ELF-1 (cell line): ENCODE measurements around the gene ZFP36L2.
"Not testable (repeated sequence)": the region's sequence is repeated elsewhere in the genome, so short reads cannot be mapped to it uniquely, and the experiment has no call there.

ENCODE experiments used
- DNase-seq: peaks from one replicate; pipeline ENCODE4 v3.0.0-alpha.2; 2016; ENCODE audit warnings: low read depth, low spot score

ZFP36L2 gene

GRCh38 chr2:43209204-43209717 is 17.1 kb downstream of the ZFP36L2 start:
- DNase-seq, result no peak

DNA sequence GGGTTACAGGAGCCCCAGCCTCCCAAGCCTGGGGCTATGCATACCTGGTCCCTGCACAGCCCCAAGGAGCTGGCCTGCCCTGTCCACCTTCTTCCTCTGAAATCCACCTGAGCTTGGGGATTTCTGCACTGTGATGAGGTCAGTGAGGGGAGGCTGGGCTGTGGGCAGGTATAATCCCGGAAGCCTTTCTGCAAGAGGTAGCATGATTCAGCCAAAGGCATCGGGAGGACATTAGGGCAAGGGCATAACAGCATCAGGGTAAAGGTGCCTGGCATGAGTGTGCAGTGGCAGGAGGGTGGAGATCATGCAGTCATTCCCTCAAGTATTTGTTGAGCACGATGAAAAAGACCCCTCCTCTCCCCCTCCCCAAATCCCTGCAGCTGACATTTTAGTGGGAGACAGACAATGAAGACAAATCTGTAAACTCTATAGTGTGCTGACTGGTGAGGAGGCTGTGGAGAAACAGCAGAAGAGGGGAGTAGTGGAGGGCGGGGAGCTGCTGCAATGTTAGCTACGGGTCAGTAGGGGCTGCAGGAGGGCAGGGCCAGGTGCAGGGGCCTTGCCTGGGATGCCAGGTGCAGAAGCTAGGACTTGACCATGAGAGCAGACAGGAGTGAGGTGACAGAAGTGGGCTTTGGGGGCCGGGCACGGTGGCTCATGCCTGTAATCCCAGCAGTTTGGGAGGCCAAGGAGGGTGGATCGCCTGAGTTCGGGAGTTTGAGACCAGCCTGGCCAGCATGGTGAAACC is 18.7 kb downstream of the ZFP36L2 start:
- no peak for DNase-seq

- DNase-seq, result no peak
Observed at GRCh38 chr2:43206602-43207001, 19.8 kb downstream of the ZFP36L2 start.

GRCh38 chr2:43203373-43203772 is 23.0 kb downstream of the ZFP36L2 start:
- no peak for DNase-seq

DNA sequence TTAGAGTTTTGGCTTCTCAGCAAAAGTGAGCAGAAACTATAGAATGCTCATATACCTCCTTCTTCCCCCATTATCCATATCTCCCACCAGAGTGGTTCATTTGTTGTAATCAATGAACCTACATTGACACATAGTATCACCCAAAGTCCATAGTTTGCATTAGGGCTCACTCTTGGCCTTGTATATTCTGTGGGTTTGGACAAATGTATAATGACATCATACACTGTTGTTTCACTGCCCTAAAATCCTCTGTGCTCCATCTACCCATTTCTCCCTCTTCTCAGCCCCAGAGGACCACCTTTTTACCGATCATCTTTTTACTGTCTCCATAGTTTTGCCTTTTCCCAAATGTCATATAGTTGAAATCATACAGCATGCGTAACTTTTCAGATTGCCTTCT is 24.1 kb downstream of the ZFP36L2 start:
- DNase-seq, result no peak

DNA sequence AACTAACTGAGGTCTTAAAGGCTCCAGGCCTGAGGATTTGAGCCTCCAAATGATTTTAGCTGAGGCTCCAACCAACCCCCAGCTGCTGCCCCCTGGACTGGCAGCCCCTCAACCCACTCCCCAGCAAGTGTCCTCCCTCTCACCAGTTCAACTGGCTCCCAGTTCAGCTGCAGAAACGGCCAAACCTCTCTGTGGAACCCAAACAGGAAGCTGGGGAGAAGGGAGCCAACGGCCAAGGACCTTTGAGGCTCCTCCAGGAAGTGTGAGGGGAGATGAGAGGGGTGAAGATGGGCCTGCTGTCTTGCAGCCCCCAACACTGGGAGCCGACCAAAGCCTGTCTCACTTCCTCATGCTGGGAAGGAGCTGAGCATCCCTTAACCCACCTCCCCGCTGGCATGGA is 24.9 kb downstream of the ZFP36L2 start:
- no peak for DNase-seq

- no peak for DNase-seq
Observed at GRCh38 chr2:43201016-43201415, 25.4 kb downstream of the ZFP36L2 start.

GRCh38 chr2:43199492-43200488 is 26.6 kb downstream of the ZFP36L2 start:
- DNase-seq, result peak; percentile 83

- no peak for DNase-seq
Observed at GRCh38 chr2:43198263-43198662, 28.1 kb downstream of the ZFP36L2 start.

DNA sequence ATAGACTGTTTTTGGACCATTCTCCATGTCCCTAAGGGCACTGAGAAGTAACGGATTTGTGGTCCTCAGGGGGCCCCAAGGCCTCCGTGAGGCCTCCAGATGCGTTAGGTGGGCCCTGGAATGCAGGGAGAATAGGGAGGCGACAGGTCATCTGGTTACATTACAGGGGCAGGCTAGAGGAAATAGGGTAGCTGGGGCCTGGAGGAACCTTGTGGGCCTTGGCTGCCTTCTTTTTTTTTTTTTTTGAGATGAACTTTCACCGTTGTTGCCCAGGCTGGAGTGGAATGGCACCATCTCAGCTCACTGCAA is 28.9 kb downstream of the ZFP36L2 start:
- no peak for DNase-seq

DNA sequence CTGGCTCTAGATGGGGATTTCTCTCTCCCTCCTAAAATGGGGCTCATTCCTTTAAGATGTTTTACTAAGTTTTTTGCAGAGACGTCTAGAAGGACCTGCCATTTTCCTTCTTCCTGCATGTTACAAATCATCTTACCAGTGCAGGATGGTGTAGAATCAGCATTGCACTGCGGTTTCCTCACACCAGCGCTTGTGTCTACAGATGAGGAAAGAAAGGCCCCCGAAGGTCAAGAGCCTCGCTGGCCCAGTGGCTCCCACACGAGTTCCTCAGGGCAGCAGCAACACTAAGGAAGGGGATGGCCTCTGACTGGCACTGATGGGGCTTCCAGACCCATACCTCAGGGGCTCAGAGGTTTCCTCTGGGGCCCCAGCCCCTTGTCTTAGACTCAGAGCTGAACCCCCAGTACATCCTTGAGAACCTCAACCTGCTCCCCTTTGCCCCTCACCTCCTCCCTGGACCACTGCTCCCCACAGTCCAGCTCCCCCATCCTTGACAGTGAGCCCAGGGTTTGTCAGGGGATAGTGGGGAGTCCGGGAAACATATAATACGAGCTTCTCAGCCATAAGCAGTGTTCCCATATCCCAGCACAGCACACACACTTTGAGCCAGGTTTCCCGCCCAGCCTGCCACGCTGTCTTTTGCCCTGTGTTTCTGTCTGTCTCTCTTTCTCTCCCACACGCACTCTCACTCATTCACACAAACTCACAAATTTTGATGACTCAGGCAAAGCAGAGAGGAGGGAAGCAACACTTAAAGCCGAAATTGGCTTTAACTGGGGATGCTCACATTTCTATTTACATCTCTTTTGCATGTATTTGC is 29.4 kb downstream of the ZFP36L2 start:
- DNase-seq, result no peak

GRCh38 chr2:43194121-43194869 is 32.1 kb downstream of the ZFP36L2 start:
- DNase-seq, result no peak

DNA sequence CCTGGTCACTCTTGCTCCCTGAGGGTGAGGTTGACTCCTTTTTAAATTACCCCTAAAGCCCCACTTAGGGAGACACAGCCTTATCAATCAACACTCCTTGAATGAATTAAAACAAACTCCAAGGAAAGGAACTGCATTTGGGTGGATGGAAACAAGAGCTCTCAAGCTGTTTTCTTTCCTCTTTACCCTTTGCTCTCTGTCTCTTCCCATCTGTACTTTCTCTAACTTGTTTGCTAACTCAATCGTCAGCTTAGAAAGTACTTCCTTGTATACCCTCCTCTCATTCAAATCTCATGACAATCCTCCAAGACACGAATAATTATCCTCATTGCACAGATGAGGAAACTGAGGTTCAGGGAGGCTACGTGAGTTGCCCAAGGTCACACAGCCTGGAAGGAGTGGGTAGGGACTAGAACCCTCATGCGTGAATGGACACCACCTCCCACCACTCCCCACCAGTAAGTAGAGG is 32.7 kb downstream of the ZFP36L2 start:
- no peak for DNase-seq

DNA sequence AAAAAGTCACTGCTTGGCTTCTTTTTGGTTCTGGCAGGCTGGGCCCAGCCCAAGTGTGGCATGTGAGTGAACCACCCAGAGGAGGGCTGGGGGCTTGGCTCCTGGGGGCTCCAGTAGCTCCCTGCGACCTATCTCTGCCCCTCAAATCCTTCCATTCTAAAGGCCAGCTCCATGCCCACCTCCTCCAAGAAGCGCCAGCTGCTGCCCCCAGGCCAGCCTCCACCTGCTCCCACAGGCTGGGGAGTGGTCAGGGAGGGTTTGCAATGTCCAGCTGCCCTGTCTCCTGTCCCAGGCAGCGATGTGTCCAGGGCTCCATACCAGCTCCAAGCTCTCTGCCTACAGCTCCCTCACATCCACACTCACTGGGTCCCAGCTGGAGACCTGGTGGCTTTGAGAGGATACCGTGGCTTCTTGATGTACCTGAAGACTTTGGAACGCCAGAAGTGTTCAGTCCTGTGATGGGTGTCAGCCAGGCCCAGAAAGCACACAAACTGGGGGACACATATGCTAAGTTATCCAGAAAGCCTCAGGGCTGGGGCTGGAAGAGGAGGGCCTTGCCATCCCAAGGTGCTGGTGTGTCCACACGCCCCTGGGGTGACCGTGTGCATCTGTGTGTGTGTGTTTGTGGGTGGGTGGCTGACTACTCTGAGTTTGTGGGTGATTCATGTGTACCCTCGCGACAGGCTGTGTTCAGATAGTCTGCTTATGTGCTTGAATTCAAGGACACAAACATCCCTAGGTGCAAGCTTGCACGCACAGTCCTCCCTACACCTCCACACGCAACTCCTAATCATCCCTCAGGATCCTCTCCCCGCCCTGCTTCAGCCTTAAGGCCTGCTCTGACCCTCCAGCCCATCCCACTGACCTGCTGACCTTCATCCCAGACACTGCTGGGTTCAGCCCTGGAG is 33.4 kb downstream of the ZFP36L2 start:
- DNase-seq, result no peak

- DNase-seq, result peak; percentile 77
Observed at GRCh38 chr2:43191947-43192516, 34.4 kb downstream of the ZFP36L2 start.

DNA sequence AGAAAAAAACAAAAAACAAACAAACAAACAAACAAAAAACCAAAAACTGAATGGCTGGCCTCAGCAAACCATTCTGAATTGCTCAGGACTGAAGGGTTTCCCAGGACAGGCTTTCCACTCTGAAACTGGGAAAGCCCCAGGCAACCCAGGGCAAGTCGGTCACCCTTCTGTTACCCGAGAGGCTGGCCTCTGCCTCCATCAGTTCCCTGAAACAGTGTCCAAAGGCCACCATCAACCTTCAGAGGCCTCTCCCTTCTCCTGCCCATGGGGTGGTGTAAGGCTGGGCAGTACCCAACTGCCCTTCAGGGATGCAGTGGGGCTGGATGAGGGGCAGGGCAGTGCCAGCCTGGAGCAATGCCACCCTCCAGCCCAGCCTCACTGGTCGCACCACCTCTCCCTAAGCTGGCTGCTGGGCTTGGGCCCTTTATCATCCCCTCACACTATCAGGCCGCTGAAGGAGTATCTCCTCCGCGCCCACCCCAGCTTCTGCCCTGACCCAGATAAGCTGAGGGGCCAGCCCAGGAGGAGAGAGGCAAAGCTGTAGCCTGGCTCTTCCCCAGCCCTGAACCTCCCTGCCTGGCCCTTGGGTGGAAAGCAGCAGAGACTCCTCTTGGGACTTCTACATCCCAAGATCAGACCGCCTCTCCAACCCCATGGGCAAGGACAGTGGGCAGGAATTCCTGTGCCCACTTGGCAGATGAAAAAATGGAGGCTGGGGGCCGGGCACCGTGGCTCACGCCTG is 35.9 kb downstream of the ZFP36L2 start:
- DNase-seq, result no peak

DNA sequence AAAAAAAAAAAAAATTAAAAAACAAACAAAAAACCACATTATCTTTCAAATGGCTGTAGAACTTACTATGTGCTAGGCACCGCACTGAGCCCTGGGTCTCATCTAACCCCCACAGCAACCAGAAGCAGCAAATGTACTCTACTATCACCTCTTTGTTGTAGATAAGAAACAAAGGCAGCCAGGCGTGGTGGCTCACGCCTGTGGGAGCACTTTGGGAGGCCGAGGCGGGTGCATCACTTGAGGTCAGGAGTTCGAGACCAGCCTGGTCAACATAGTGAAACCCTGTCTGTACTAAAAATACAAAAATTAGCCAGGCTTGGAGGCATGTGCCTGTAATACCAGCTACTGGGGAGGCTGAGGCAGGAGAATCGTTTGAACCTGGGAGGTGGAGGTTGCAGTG is 36.5 kb downstream of the ZFP36L2 start:
- not testable (repeated sequence) for DNase-seq

GRCh38 chr2:43188561-43189386 is 37.6 kb downstream of the ZFP36L2 start:
- peak; percentile 60 for DNase-seq
